GM21381 (cell line): ENCODE data around the gene NF1.
"Not testable (repeated sequence)": the region's sequence is repeated elsewhere in the genome, so short reads cannot be mapped to it uniquely, and the experiment has no call there.

Experiments
- ATAC-seq: cut with Tn5 transposase; IDR thresholded peaks from one replicate; pipeline ENCODE4 v1.9.1; 2021; ENCODE audit warnings: mild to moderate bottlenecking, moderate library complexity; ENCODE audit not compliant: unreplicated experiment

The NF1 gene

DNA sequence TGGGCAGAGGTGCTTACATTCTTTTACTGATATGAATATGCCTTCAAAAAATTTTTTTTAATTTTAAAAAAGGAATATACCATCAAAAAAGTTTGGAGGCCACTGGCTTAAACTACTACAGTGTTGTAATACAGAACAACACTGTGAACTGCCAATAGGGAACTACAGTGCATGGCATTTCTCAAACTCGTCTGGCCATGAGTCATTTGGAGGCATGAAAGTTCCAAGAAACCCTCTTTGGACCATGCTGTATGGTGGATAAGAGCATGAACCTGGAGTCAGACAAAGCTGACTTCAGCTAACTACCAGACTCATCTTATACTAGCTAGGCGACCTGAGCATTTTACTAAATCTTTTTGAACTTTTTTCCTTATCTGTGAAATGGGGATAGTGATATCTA is 9.2 kb upstream of the NF1 start:
- ATAC-seq, result no peak

DNA sequence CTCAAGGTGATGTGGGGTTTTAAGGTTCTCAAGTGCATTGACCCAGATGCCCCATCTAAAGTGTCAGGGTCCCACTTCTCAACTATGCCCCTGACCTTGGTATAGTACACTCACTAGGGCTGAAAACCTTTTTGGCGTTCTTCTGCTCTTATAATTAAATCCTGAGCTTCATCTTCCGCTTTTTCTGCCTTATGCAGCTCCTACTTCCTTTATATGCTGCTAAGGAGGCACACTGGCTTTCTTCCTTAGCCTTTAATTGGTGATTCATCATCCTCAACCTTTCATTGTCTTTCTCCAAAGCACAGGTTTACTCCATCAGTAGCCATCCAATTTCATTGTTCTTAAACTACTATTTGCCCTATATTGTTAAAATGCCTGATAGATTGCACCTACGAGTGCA is 5.3 kb upstream of the NF1 start:
- ATAC-seq, result no peak

DNA sequence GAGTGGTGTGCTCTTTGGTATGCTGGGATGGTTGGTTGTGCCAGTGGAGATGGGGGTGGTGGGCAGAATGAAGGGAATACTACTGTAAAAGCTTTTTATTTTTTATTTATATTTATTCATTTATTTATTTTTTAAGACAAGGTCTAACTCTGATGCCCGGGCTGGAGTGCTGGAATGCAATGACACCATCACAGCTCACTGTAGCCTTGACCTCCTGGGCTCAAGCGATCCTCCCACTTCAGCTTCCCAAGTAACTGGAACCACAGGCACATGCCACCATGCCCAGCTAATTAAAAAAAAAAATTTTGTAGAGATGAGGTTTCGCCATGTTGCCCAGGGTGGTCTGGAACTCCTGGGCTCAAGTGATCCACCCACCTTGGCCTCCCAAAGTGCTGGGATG is 4.1 kb upstream of the NF1 start:
- not testable (repeated sequence) for ATAC-seq

DNA sequence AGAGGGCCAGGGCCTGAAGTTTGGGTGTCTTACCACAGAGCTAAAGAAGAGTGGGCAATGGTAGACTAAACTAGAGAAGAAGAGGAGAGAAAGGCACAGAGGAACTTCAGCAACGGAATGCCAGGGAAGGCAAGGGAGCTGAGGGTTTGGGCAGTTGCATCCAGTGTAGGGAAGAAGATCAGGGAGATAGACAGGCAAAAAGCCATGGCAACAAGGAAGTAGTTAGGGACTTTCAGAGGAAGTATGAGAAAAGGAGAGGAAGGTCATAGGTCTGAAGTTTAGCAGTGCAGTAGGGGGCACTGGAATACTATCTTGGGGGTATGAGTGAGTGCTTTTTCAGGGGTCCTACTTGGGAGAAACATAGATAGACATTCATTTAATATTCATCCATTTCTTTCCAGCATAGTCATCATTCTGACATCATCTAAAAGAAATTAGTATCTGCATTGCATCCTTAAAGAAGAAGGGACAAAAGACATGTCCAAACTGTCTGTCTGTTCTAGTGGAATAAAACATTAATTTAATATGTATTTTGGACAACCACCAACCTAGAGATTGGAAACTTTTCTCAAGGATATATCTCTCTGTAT is 2.2 kb upstream of the NF1 start:
- no peak for ATAC-seq

DNA sequence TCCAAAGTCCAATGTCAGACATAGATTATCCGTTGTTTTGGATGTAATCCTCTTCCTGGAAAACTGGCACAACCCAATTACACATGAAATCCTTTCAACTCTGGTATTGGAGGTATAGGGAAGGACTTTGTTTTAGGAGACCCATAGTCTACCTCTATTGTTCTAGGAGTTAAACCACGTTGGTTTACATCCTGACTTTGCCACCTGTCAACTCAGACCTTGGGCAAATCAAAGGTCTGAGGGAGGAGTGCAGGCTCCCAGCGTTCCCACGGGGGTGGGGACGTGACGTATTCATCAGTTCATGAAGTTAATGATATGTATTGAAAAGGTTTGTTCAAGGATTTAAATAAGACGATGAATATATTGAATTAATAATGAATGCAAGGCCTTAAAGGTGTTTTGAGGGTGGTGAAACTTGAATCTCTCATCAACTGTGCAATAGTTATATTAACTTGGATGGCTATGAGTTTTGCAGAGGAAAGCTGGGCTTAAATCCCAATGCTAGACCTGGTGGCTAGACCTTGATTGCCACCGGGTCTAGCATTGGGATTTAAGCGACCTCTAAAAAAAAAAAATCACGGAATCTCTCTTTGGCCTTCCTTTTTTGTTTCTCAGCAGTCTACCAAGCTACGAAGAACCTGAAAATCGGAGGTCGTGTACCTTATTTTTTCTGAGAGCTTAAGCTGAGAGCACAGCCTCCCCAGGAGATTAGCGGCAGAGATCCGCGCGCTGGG is 744 bp upstream of the NF1 start:
- ATAC-seq, result no peak

DNA sequence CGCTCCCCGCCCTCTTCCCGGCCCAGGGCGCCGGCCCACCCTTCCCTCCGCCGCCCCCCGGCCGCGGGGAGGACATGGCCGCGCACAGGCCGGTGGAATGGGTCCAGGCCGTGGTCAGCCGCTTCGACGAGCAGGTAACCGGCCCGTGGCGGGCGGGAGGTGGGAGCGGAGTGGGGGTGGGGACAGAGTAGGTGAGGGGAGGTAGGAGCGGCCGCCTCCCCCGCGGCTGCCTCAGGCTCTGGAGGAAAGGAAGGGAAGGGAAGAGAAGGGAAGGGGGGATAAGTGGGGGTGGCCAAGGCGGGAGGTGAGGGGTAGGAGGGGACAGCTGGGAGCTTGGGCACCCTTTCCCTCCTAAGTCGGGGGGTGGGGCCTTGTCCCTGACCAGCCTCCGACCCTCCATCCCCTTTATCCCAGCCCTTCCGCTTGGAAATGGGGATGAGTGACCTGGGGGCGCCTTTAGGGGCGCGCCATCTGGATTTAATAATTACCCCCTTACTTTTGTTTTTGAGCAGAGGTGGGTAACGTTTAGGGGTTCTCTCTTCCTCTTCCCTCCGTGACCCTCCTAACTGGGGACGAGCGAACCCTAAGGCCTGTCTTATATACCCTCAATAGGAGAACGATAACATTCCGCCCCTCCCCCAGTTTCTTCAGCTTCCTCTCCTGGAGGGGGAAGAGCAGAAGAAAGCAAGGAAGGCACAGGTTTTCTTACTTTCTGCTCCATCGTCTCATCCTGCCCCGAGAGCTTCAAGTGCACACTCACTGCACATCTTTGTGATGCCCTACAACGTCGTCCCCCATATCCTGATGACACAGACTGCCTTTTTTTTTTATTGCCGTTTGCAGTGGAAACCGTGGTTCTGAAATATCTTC is 694 bp downstream of the NF1 start:
- no peak for ATAC-seq

DNA sequence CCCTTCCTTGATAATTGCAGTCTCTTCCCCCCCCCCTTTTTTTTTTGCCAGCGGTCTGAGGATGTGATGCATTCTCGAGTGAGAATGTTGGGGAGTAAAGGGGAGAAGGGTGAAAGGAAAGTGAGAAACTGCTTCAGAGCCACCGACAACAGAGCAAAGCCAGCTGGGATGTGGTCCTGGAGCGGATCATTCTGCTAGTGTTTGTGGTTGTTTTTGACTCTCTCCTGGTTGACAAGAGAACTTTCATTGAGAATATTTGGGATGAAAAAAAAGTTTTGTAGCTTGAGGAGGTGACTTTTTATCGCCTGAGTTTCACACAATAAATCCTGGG is 1.3 kb downstream of the NF1 start:
- no peak for ATAC-seq

DNA sequence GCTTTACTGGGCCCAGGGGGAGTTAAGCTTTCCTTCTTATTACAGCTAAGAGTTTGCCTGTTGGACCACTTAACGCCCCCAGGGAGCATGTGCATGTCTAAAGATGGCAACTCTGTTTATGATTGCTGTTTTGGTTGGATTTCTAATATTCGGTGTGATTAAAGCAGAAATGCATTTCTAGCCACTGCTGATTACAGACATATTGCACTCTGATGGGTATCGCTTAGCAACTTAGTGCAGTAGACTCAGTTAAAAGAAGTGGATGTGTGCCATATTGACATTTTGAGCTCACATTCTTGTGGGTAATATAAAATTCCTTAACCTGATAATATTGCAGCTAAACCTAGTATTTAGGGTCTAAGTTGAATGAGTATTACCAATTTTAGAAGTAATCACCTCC is 4.2 kb downstream of the NF1 start:
- ATAC-seq, result no peak

DNA sequence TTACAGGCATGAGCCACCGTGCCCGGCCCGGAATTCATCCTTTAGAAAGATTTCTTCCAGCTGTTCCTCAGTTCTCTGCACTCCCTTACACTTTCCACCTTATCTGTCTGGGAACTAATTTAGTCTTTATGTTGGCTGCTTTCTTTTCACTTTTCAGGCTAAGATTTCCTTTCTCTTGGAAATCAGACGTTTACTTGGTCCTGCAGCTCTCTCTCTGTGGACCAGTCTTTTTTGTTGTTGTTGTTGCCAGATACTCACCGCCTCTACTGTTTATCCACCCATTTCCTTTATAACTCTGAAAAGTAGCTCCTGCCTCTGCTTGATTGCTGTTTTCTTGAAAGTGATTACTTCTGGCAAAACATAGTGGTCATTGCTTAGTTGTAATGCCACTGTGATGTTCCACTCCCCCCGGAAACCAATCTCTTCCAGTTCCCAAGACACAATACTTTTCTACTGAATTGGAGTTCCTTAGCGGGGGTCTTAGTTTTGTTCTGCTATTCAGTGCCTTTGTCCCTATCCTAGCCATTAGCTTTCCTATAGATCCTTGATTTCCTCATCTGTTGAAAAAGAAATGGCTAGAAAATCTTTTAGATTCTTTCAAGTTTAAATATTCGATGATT is 6.2 kb downstream of the NF1 start:
- ATAC-seq, result no peak

DNA sequence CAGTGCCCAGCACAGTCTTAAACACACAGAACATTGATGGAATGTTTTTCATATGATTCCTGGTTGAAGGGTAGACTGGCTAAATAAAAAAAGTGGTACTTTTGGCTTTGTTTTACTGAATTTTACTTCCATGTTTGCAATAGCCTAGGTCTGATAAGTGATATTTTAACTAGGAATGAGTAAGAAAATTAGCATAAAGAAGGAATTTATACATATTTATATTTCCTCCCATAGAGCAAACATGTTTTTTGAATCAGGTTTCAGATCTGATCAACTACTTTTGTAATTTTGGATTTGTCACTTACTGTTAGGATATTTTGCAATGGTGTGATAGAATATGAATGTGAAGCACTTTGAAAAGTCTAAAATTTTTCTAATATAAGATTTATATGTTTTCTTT is 7.2 kb downstream of the NF1 start:
- ATAC-seq, result no peak

DNA sequence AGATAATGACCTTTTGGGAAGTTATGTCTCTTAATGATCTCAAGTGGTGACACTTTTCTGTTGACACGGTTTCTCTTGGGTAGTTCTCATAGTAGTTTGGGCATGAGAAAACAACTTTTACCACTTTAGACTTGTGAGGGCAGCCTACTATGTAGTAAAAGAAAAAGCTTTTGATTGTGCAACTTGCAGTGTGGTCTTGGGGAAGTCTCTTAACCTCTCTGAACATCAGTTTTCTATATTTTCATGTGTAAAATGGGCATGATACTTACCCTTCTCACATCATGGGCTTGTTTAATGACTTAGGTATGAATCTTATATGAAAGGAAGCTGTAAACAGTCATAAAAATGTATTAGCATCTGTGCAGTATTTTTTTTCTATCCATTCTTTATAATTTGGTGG is 11.2 kb downstream of the NF1 start:
- no peak for ATAC-seq

DNA sequence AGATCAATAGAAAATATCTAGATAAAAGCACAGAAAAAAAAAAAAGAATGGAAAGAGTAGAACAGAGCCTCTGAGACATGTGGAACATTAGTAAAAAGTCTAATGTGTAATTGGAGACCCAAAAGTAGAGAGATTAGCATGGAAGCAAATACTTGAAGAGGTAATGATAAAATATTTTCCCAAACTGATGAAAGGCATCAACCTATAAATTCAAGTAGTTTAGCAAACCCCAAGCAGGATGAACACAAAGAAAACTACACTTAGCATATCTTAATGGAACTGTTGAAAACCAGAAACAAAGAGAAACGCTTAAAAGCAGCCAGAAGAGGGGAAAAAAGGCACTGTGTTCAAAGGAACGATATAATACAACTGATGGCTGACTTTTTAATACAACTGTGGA is 16.4 kb downstream of the NF1 start:
- no peak for ATAC-seq

DNA sequence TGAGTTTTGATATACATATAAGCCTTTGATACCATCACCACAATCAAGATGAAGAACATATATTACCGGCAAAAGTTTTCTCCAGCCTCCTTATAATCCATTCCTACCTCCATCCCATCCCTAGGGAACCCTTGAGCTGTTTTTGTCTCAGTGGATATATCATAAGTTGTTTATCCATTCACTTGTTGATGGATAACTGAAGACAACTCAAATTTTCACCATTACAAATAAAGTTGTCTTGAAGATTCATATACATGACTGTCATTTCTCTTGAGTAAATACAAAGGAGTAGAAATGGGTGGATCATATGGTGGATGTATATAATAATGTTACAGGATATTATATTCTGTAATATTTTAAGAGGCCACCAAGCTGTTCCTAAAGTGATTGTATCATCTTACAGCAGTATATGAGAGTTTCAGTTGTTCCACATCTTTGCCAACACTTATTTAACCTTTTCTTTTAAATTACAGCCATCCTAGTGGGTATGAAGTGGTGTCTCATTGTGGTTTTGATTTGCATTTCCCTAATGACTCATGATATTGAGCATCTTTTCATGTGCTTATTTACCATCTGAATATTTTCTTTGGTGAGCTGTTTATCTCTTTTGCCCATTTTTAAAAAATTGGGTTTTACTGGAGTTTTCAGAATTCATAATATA is 17.4 kb downstream of the NF1 start:
- ATAC-seq, result no peak

DNA sequence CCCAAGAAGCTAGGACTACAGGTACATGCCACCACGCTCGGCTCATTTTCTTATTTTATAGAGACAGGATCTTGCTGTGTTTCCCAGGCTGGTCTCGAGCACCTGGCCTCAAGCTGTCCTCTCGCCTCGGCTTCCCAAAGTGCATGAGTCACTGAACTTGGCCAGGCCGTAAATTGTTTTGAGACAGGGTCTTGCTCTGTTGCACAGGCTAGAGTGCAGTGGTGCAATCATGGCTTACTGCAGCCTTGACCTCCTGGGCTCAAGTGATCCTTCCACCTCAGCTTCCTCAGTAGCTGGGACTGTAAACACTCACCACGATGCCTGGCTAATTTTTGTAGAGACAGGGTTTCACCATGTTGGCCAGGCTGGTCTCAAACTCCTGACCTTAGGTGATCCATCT is 18.6 kb downstream of the NF1 start:
- ATAC-seq, result not testable (repeated sequence)

DNA sequence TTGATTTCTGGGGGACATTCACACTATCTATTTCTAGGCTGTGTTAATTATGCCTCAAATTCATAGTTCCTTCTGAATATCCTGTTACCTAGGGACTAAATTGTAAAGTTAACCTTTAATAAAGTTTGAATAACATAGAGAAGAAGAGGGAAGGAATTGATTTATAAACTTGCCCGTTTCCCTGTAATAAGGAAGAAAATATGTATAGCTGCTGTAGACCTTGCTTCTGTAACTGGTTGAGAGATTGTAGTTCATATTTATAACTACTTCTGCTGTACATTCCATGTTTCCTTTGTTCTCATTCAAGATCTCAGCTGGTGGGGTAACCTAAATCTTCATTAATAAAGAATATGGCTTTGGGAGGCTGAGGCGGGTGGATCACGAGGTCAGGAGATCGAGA is 19.2 kb downstream of the NF1 start:
- no peak for ATAC-seq

DNA sequence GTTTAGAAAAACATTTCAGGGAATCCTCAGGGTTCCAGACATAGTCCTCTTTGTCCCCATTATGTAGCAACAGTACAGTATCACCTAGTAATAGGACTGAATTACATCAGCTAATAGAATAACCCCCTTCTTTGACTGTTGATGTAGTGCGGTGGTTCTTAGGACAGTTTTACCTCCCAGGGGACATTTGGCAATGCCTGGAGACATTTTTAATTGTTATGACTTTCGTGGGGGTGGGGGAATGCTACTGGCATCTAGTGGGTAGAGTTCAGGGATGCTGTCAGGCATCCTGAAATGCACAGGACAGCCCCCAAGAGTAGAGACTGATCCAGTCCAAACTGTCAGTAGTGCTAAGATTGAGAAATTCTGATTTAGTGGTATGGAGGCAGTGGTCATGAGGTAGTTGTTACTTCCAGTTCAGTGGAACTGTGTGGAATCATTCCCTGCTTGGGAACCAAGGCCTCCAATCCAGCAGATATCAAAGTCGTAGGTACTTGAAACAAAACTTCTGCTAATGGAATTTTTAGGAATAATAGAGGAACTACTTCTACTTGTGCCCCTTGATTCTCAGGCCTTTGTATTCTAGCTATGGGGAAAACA is 20.3 kb downstream of the NF1 start:
- no peak for ATAC-seq

DNA sequence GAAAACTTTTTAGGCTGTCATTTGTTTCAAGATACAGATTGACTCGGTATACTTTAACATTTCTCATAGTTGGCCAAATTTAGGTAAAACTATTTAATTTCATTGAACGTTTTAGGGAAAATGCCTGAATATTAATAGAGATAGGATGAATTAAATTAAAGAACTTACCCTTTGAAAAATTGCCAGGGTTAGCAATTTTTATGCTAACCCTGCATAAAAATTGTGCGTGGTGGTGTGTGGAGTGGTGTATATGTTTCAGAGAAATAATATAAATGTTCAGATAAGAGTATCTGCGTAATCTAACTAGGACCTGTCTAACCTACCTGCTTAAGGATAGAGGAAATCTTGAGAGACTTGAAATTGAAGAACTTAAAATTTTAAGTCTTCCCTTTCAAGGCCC is 21.4 kb downstream of the NF1 start:
- no peak for ATAC-seq

DNA sequence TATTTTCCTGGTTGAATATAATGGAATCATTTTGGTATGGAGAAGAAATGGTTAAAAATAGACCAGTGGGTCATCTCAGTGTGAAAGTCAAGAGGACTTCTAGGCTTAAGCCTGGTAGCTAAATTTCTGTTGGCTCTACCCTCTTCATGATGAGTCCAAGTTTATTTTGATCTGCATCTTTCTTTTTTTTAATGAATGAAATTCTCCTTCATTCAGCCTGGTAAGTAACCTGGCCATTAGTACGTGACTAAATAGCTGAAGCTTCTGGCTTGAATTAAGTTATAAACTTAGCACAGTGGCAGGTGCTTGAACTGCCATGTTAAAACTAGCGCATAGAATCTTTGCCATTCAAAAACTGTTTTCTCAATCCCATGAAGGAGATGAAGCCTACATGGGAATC is 28.0 kb downstream of the NF1 start:
- ATAC-seq, result no peak

DNA sequence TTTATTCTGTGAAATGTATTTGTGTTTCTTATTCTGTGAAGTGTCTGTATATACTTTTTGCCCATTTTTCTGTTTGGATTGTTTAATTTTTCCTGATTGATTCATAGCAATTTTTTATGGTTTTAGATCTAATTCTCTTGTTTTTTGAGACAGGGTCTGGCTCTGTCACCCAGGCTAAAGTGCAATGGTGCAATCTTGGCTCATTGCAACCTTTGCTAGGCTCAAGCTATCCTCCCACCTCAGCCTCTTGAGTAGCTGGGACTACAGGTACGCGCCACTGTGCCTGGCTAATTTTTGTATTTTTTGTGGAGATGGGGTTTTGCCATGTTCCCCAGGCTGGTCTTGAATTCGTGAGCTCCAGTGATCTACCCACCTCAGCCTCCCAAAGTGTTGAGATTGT is 31.5 kb downstream of the NF1 start:
- no peak for ATAC-seq

DNA sequence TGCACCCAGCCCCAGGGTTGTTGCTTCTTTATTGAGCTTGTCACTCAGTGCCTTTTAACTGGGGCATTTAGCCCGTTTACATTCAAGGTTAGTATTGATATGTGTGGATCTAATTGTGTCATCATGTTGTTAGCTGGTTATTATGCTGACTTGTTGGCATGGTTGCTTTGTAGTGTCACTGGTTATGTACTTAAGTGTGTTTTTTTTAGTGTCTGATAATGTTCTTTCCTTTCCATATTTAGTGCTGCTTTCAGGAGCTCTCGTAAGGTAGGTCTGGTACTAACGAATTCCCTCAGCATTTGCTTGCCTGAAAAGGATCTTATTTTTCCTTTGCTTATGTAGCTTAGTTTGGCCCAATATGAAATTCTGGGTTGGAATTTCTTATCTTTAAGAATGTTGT is 33.5 kb downstream of the NF1 start:
- ATAC-seq, result no peak
